Liver (tissue), 3 donors: Measurements from ENCODE around the gene CARMIL3.

Experiments
- CTCF ChIP-seq: fragments of 150-350 bp; IDR thresholded peaks from 2 replicates; pipeline ENCODE4 v1.5.1; 2017; ENCODE audit warnings: improper control_type of control experiment, low read depth, low read length; ENCODE audit not compliant: missing input control
- EGR1 ChIP-seq, 2 donors: IDR thresholded peaks; 2 replicates each; pipeline ENCODE4 v1.6.1; 2016 to 2018; ENCODE audit warnings: antibody characterized with exemption in 2 of 2, low read depth in 2 of 2
- FOXA1 ChIP-seq: IDR thresholded peaks from 2 replicates; pipeline ENCODE4 v1.6.1; 2016; ENCODE audit warnings: antibody characterized with exemption
- HNF4A ChIP-seq, 2 donors: conservative IDR thresholded peaks; 2 replicates each; pipeline ENCODE4 v1.6.1; 2016; ENCODE audit warnings: antibody characterized with exemption in 2 of 2, mild to moderate bottlenecking in 2 of 2
- TAF1 ChIP-seq: conservative IDR thresholded peaks from 2 replicates; pipeline ENCODE4 v1.6.1; 2016; ENCODE audit warnings: antibody characterized with exemption, mild to moderate bottlenecking
- donor health status: healthy.
- donor health status: healthy.

GRCh38 chr14:24086193-24086955 lies 34.6 kb downstream of the CARMIL3 start:
- no peak for TF ChIP-seq CTCF
- no peak for TF ChIP-seq TAF1
- TF ChIP-seq FOXA1 = no peak
- no peak for TF ChIP-seq HNF4A (conservative IDR thresholded peaks at IDR 0.05)
- no peak for TF ChIP-seq EGR1 (IDR thresholded peaks at IDR 0.05; ENCODE audit: low read depth in 2 of 2)
